OCI-M2 (cell line): Measurements from ENCODE around the gene MSL3.
A peak's percentile ranks its signal among the peaks of the same experiment; 100 is the strongest.

Source experiments
- DNase-seq: peaks from one replicate; lab custom pipeline; 2025; ENCODE audit not compliant: unreplicated experiment; lab: John Stamatoyannopoulos, UW

Gene MSL3

DNA sequence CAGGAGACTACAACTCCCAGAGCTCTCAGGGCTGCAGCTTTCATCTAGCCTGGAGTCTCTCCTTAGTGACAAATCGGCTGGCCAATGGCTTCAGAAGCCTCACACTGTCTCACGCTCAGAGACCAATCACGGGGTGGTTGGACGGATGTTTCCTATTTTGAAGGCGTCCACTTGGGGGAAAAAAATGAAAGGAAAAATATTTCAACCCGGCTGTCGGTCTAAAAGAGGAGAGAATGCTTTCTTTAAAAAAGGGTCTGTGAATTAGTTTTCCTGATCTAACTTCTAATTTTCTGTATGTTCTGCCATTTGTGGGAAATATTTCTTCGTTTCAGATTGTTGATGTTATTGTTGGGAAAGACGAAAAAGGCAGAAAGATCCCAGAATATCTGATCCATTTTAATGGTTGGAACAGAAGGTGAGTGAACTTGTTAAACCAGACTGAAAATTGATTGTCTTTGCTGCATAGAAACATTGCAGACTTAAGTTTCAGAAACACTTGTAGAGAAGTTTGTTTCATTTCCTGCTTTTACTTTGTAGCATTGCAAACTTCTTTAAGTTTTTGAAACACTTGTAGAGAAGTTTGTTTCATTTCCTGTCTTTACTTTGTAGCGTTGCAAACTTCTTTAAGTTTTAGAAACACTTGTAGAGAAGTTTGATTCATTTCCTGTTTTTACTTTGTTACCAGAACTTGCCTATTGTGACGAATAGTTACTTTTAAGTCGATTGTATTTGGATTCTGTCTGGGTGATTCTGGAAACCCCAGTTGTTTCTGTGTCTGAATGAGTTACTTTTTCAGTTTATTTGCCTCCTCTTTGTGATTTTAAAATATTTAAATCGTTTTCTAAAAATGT, 1.6 kb downstream of the MSL3 start:
- peak; percentile 29 for DNase-seq

GRCh38 chrX:11760958-11761357, 2.9 kb downstream of the MSL3 start:
- no peak for DNase-seq

GRCh38 chrX:11764602-11765067, 6.6 kb downstream of the MSL3 start:
- DNase-seq, result no peak

- no peak for DNase-seq
Measured at GRCh38 chrX:11765449-11765848, 7.4 kb downstream of the MSL3 start.

DNA sequence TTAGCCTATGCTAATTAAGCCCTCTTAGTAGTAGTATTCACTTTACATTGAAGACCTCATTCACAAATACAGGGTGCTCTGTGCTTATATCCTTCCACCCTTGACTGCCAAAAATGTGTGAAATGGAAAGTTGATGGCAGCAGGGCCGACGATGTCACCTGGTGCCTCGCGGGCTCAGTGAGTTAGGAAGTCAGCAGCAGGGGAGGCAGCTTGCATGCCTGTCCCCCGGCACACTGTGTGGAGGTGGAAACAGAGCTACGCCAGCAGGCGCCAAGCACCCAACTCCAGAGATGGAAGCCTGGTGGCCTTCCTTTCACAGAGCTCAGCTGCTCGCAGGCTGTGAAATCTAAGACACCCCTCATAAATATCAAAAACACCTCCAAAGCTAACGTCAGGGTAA, 8.4 kb downstream of the MSL3 start:
- no peak for DNase-seq

DNA sequence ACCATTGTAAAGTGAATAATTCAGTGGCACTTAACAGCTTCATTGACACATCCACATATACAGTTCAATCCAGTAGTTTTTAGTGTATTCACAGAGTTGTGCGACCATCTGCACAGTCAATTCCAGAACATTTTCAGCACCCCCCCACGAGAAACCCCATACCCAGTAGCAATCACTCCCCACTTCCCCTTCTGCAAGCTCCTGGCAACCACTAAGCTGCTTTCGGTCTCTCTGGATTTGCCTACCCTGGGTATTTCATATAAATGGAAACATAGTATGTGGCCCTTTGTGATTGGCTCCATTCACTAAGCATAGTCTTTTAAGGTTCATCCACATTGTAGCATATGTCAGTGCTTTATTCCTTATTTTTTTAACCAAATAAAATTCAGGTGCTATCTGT, 10.0 kb downstream of the MSL3 start:
- no peak for DNase-seq

DNA sequence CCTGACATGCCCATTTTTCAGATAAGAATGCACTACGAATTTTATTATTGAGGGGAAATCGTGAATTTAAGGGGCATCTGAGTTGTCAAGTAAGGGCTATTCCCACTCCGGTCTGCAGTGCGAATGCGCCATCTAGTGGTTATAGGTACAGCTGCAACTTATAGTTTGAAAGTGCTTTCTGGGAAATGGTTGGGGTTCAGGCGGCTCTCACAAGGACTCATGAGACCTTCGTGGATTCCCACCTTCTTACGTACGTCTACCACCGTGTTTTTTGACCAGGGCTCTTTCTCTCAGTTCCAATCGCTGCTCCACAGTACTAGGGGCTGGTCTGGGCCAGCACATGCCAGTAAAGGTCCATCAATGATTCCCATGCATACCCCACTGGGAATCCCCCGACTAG, 12.3 kb downstream of the MSL3 start:
- DNase-seq, result no peak

- DNase-seq, result no peak
Measured at GRCh38 chrX:11778230-11778629, 20.2 kb downstream of the MSL3 start.

- DNase-seq, result no peak
Measured at GRCh38 chrX:11781133-11781532, 23.1 kb downstream of the MSL3 start.

DNA sequence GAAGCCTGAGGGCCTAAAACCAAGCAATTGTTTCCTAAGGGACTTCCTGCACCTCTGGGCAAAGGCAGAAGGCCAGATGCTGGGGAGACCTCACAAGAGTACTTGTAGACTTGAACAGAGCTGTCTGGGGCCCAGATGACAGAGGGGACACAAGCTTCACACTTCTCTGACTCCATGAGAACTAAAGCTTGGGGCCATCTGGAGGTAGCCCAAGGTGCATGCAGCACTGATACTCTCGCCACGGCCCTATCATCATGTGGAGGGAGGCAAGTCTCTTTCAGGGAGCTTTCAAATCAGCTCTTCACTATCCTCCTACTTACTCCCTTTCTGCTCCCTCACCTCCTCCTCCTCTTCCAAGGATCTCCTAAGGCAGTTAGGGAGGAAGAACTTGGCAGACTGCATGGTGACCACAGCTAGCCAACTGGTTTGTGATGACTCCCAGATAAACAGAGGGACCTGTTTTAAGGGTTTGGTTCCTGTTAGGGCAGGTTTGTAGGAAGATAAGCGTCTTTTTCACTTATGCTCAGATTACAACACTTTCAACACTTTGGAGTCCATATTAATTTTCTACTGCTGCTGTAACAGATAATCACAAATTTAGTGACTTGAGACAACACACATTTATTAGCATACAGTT, 23.8 kb downstream of the MSL3 start:
- no peak for DNase-seq

GRCh38 chrX:11784543-11784942, 26.5 kb downstream of the MSL3 start:
- DNase-seq, result no peak

GRCh38 chrX:11786862-11787261, 28.8 kb downstream of the MSL3 start:
- no peak for DNase-seq

DNA sequence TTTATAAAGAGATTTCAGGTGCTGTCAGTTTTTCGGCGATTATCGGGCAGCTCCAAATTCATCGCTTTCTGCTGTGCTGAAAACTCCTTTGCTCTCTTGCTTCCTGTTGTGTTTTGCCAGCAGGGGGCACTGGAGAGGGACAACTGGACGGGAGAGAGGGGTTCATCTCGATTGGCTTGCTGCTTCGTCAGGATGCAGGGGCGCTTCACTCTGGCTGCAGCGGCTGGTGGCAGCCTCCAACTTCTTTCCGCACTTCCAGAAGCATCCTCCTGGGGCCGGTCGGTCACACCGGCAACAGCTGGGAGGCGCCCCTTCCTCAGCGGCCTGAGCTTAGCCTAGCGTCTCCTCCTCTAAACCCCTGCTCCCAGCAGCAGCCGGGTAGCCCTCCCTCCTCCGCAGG, 29.5 kb downstream of the MSL3 start:
- DNase-seq, result no peak

GRCh38 chrX:11789809-11790208, 31.8 kb downstream of the MSL3 start:
- no peak for DNase-seq

DNA sequence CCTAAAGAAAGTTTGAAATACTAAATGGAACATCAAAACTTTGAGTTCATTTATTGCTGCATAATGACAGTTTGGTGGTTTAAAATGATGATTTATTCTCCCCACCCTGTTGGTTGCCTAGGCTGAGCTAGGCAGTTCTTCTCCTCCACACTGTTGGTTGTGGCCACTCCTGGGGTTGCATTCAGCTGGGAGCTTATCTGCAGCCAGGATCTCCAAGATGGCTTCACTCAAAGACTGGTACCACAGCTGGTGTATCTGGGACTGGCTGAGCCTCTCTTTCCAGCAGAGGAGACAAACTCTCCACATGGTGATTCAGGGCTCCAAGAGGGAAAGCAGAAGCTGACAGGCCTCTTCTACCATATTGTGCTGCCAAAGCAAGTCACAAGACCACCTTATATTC, 33.1 kb downstream of the MSL3 start:
- DNase-seq, result no peak

DNA sequence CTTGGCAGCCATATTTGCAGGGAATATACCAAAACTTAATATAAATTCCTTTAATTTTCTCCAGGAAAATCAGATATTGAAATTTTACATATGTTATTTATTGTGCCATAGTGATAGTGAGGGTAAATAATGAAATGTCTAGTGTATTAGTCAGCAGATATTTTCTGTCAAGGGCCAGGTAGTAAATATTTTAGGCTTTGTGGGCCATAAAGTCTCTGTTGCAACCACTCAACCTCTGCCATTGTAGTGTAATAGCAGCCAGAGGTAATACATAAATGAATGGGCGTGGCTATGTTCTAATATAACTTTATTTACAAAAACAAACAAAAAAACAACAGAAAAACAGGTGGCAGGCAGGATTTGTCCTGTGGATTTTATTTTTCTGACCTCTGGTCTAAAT, 33.5 kb downstream of the MSL3 start:
- DNase-seq, result no peak

DNA sequence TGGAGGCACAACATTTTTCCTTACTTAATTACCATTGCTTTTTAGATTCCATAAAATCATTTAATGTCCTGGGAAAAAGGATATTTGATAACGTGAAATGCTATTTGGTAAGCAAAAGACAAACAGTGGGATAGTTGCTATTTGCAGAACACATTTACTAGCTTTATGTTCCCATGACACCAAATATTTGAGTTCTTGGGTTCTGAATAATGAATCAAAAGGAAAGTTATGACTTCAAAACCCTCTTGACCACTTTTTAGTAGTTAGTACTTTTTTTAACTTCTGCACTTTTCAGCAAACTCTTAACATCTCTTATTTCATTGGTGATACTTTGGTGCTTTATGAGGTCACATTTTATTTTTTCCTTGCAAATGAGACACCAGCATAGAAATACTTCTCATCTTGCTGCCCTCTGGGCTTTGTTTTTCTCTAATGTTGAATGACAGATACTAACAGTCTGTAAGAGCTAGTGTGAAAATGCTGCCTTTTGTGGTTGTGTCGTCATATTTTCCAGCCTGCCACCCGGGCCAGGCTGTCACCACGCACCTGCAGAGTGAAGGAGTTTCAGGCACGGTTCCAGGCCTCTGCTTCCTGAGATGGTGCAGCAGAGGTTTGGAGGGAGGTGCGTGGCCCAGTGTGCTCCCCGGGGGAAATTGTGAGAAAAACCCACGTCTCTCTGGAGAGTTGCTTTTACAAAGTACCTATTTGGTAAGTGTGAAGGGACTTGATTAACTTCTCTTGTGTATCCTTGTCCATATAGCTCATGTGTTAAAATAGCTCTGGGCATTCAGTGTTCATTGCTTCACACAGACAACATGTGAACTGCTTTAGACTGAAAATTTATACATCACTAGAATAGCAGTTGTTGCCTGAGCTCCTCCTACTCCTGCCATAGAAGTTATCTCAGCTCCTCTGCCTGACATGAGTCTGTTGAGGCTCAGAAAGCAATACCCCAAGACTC, 34.7 kb downstream of the MSL3 start:
- DNase-seq, result no peak

GRCh38 chrX:11793734-11794133, 35.7 kb downstream of the MSL3 start:
- no peak for DNase-seq

DNA sequence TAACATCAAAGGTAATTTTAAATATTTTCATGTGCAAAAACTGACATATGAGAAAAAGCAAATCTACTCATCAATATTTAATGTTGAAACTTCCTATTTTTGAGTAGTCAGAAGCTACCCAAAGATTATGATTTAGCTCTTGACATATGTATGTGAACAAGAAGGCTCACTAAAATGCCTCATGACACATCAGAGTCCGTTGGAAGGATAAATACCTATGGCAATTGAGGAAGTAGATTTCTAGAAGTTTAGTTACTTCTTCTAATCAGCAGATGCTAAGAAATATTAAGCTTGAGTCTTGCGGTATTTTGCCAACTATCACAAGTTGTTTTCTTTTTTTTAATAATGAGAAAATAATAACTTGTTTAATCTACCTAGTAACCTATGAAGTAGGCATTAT, 55.3 kb downstream of the MSL3 start:
- DNase-seq, result no peak
